GM12801 (cell line): ENCODE data around the gene TXK.

Experiments
- TF ChIP-seq, protein P1 (sequence below): IDR thresholded peaks from one replicate; pipeline ENCODE4 v1.5.1; 2011; ENCODE audit warnings: control low read depth; ENCODE audit not compliant: insufficient read length; ENCODE audit errors: extremely low read depth

TXK gene

DNA sequence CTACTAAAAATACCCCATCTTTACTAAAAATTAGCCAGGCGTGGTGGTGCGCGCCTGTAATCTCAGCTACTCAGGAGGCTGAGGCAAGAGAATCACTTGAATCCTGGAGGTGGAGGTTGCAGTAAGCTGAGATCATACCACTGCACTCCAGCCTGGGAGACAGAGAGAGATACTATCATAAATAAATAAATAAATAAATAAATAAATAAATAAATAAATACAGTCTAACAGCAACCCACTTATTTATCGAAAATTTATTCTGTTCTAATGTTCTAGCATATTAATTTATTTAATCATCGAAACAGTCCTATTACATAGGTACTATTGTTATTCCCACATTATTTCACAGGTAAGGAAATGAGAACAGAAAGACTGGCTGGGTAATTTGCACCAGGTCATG, 18.2 kb upstream of the TXK start:
- TF ChIP-seq, protein P1, sequence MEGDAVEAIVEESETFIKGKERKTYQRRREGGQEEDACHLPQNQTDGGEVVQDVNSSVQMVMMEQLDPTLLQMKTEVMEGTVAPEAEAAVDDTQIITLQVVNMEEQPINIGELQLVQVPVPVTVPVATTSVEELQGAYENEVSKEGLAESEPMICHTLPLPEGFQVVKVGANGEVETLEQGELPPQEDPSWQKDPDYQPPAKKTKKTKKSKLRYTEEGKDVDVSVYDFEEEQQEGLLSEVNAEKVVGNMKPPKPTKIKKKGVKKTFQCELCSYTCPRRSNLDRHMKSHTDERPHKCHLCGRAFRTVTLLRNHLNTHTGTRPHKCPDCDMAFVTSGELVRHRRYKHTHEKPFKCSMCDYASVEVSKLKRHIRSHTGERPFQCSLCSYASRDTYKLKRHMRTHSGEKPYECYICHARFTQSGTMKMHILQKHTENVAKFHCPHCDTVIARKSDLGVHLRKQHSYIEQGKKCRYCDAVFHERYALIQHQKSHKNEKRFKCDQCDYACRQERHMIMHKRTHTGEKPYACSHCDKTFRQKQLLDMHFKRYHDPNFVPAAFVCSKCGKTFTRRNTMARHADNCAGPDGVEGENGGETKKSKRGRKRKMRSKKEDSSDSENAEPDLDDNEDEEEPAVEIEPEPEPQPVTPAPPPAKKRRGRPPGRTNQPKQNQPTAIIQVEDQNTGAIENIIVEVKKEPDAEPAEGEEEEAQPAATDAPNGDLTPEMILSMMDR: no peak

DNA sequence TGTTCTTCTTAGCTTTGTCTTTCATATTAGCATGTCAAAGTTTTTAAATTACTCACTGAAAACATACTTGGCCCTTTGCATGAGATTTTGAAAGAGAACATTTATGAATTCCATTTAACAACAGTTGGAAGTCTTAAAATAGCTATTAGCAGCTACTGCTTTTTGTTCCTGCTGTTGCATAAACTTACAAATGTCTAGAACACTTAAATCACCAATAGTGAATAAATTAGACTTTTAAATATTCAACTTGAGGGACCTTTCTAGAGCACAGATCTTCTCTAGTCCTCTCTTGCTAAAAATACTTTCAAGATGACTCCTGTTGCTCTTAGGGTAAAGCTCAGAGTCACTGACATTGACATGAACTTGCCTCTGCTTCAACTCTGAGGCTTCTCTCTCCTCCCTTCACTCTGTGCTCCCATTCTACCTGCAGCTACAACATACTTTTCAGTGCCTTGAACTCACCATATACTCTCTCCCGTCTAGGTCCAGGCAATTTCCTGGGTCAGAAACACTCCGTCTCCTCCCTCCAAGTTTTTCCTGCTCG, 15.8 kb upstream of the TXK start:
- TF ChIP-seq, protein P1: no peak

DNA sequence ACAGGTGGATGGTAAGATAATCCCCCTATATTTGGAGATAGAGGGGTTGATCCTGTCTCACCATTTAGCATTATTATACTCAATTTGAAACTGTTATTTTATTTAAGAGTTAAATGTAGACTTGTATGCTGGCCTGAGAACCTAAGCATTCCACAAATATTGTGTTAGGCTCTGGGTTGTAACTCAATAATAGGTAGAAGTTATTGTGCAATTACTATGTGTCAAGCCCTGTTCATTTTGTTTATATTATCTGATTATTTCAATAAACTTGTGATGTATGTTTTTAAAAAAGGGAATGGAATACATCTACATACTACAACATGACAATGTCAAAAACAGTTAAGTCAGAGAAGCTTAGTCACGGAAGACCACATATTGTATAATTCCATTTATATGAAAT, 13.6 kb upstream of the TXK start:
- TF ChIP-seq, protein P1: no peak

DNA sequence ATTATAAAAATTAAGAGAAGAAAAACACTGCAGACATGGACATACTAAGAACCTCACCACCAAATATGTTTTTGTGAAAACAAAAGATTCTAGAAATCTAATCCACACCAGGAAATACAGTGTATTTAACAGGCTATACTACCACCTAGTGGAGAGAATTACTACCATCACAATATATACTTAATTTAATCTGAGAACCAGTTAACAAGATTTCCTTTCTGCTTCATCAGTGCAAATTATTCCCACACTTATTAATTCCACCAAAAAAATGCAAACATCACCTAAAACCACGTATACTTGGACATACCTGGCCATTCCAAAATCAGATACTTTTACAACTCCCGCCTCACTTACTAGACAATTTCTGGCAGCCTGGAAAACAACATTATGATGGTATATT, 7.0 kb upstream of the TXK start:
- TF ChIP-seq, protein P1: no peak

DNA sequence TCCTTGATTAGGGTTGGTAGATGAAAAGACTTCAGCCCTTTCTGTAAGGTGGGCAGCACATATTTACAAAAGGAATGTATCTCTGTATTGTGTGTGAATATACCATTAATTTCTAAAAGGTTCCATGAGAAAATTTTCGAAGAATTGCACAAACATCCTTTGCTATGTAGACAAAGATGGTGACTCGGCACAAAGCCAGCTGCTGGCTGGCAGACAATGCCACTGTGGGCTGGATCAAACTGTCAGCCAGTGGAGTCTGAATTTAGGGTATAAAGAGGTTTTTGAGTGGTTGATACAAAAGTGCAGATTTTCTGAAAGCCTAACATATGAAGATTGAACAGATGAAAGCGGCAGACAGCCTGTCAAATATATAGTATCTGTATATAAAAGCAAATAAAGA, 5.6 kb upstream of the TXK start:
- TF ChIP-seq, protein P1: no peak

DNA sequence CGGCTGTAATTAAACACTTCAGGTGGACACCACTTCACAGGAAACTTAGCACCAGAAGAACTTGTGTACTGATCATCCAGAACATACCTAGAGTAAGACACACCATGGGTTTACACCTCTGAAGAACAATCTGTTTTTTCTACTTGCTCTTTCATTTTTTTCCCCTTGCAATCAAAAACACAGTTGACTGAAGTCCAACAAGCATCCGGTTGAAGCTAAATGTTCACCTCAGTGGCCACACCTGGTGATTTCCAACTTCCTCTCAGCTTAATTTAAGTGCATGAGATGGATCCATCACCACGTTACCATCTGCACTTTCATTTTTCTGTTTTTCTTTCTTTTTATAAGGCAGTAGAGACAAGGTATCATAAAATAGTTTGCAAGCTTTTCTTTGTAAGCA, 4.9 kb upstream of the TXK start:
- TF ChIP-seq, protein P1: no peak

DNA sequence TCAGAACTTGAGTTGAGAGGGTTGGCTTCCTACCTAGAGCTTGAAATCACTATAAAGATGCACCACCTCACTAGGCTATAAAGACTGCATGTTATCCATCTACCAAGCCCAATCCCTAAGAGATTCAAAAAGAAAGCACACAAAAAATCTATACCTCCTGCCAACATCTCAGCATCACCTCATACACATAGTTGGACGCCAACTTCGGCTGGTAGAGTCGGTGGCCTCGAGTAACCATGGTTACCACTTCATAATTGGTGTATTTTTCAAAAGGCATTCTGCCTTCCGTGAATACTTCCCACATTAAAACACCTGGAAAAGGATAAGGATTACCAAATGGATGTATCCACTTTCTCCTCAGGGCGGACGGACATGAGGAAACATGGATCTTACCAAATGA, 4.5 kb upstream of the TXK start:
- TF ChIP-seq, protein P1: no peak

DNA sequence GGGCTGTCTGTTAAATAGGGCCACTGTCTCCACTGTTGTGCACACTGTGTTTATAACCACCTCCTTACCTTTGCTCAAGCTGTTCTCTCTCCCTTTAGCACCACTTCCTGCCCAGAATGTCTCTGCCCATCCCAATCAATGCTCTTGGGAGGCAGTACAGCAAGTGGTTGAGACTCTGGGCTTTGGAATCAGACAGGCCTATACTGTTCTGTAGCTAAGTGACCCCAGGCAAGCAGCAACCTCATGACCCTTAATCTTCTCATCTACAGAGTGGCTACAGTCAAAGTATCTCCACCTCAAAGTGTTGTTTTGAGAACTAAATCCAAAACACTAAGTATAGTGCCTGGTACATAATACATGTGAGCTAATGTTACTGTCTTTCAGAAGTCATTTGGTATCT, 3.8 kb upstream of the TXK start:
- TF ChIP-seq, protein P1: no peak
